Sigmoid colon (tissue), 4 donors: Measurements from ENCODE around the gene DIP2C.

ENCODE experiments used
- POLR2A ChIP-seq, 2 donors: fragments of 450-650 bp; IDR thresholded peaks; one replicate each; pipeline ENCODE4 v1.6.1; 2016; ENCODE audit warnings: antibody characterized with exemption in 2 of 2, mild to moderate bottlenecking in 2 of 2, moderate library complexity in 2 of 2
- POLR2AphosphoS5 ChIP-seq, 4 donors: sonication (generic); formaldehyde crosslinking; IDR thresholded peaks; one replicate each; pipeline ENCODE4 v1.6.1; 2017; ENCODE audit warnings: antibody characterized with exemption in 4 of 4
- TF ChIP-seq, protein P1 (sequence below), 4 experiments: fragments of 450-650 bp in 3 of 4; fragments of 200-600 bp in 1 of 4; IDR thresholded peaks; one replicate each; pipeline ENCODE4 v1.5.1; 2016 to 2019; ENCODE audit warnings: antibody characterized with exemption in 4 of 4, mild to moderate bottlenecking in 3 of 4, moderate library complexity in 2 of 4

- TF ChIP-seq POLR2A (IDR thresholded peaks at IDR 0.05) (no peak), POLR2AphosphoS5 (IDR thresholded peaks at IDR 0.05) (no peak)
- TF ChIP-seq, protein P1, sequence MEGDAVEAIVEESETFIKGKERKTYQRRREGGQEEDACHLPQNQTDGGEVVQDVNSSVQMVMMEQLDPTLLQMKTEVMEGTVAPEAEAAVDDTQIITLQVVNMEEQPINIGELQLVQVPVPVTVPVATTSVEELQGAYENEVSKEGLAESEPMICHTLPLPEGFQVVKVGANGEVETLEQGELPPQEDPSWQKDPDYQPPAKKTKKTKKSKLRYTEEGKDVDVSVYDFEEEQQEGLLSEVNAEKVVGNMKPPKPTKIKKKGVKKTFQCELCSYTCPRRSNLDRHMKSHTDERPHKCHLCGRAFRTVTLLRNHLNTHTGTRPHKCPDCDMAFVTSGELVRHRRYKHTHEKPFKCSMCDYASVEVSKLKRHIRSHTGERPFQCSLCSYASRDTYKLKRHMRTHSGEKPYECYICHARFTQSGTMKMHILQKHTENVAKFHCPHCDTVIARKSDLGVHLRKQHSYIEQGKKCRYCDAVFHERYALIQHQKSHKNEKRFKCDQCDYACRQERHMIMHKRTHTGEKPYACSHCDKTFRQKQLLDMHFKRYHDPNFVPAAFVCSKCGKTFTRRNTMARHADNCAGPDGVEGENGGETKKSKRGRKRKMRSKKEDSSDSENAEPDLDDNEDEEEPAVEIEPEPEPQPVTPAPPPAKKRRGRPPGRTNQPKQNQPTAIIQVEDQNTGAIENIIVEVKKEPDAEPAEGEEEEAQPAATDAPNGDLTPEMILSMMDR (IDR thresholded peaks at IDR 0.05): no peak
These were observed 334.4 kb downstream of the DIP2C start for GRCh38 chr10:354901-355617.
